H1 (cell line): ENCODE data around the gene SLC44A5. TPM values are rescaled to one million over a fixed set of nuclear protein-coding genes. Genes with fewer than 3 reads are reported as not detected.

Experiments used
- CTCF ChIA-PET: fragments of 300-600 bp; sonication (Branson Sonifier 250); formaldehyde crosslinking; loops from one replicate; lab custom pipeline; 2021; ENCODE audit not compliant: partially characterized antibody; lab: Charles Lee
- POLR2A ChIA-PET: fragments of 300-600 bp; sonication (Branson Sonifier 250); formaldehyde crosslinking; loops from one replicate; lab custom pipeline; 2021; ENCODE audit warnings: inconsistent platforms; ENCODE audit not compliant: partially characterized antibody; lab: Charles Lee
- DNase-seq, 2 experiments: peaks; one replicate each; pipeline versions ENCODE4 v3.0.0 to v3.0.0-alpha.2; 2010 to 2022; ENCODE audit warnings: low spot score in 2 of 2, low read depth in 1 of 2, mixed read lengths in 1 of 2
- FAIRE-seq: peaks from 2 replicates; lab custom pipeline; 2011; peaks lifted over from hg19 to GRCh38; lab: Jason Lieb, UNC
- H2AFZ ChIP-seq: 2 replicates; pipeline ENCODE4 v1.8.1; 2012; ENCODE audit warnings: low read length, inconsistent platforms
- H2AK5ac ChIP-seq: 2 replicates; pipeline ENCODE4 v1.6.1; 2013; ENCODE audit warnings: low read depth, low read length
- H2BK120ac ChIP-seq: replicated peaks from 2 replicates; pipeline ENCODE3; 2013; ENCODE audit warnings: low read depth, low read length, inconsistent platforms
- H2BK12ac ChIP-seq: 2 replicates; pipeline ENCODE4 v1.6.1; 2013; ENCODE audit warnings: low read depth, low read length
- H2BK15ac ChIP-seq: 2 replicates; pipeline ENCODE4 v1.6.1; 2013; ENCODE audit warnings: low read length
- H2BK20ac ChIP-seq: 2 replicates; pipeline ENCODE4 v1.6.1; 2013; ENCODE audit warnings: low read length
- H2BK5ac ChIP-seq: 2 replicates; pipeline ENCODE4 v1.6.1; 2013; ENCODE audit warnings: low read depth, low read length
- H3K14ac ChIP-seq: 2 replicates; pipeline ENCODE4 v1.6.1; 2013; ENCODE audit warnings: inconsistent platforms; ENCODE audit not compliant: insufficient read length
- H3K18ac ChIP-seq: 2 replicates; pipeline ENCODE4 v1.6.1; 2013; ENCODE audit warnings: low read length; ENCODE audit errors: extremely low read depth
- H3K23ac ChIP-seq: 2 replicates; pipeline ENCODE4 v1.6.1; 2013; ENCODE audit warnings: inconsistent platforms; ENCODE audit not compliant: insufficient read length
- H3K23me2 ChIP-seq: 2 replicates; pipeline ENCODE4 v1.6.1; 2013; ENCODE audit warnings: low read depth, low read length
- H3K27ac ChIP-seq: 2 replicates; pipeline ENCODE4 v1.6.1; 2011; ENCODE audit warnings: low read depth, low read length, inconsistent platforms
- H3K27me3 ChIP-seq, 4 experiments: replicated peaks in 1 of 4; 1 replicate in 1 of 4; 2 replicates in 3 of 4; pipeline versions ENCODE4 v1.6.1 to v1.8.1; 2011 to 2013; ENCODE audit warnings: low read length in 3 of 4, mild to moderate bottlenecking in 3 of 4, inconsistent platforms in 2 of 4, mixed read lengths in 2 of 4, moderate library complexity in 1 of 4; ENCODE audit not compliant: control insufficient read depth in 3 of 4, insufficient read depth in 3 of 4; ENCODE audit errors: extremely low read depth in 1 of 4
- H3K36me3 ChIP-seq, 4 experiments: 2 replicates each; pipeline versions ENCODE4 v1.6.1 to v1.8.1; 2011 to 2013; ENCODE audit warnings: mild to moderate bottlenecking in 4 of 4, low read length in 3 of 4, moderate library complexity in 2 of 4, control low read depth in 1 of 4, inconsistent platforms in 1 of 4; ENCODE audit not compliant: insufficient read depth in 4 of 4, control insufficient read depth in 2 of 4
- H3K4ac ChIP-seq: replicated peaks from 2 replicates; pipeline ENCODE3; 2013; ENCODE audit warnings: low read length, low read depth, mixed read lengths, inconsistent platforms; ENCODE audit not compliant: insufficient read length
- H3K4me1 ChIP-seq, 4 experiments: replicated peaks in 1 of 4; 1 replicate in 1 of 4; 2 replicates in 3 of 4; pipeline versions ENCODE4 v1.6.1 to v1.8.1; 2011 to 2013; ENCODE audit warnings: low read length in 3 of 4, inconsistent platforms in 2 of 4, mixed read lengths in 1 of 4; ENCODE audit not compliant: insufficient read depth in 4 of 4, control insufficient read depth in 3 of 4
- H3K4me2 ChIP-seq, 2 experiments: 2 replicates each; pipeline versions ENCODE4 v1.6.1 to v1.8.1; 2011 to 2013; ENCODE audit warnings: low read depth in 2 of 2, low read length in 2 of 2, control low read depth in 1 of 2, inconsistent platforms in 1 of 2, mild to moderate bottlenecking in 1 of 2; ENCODE audit not compliant: insufficient read depth in 1 of 2
- H3K4me3 ChIP-seq, 4 experiments: fragments of 200-600, 300-600 bp in 1 of 4; sonication (generic), shearing (Covaris generic), sonication (Bioruptor Twin) in 1 of 4; 2 replicates each; pipeline versions ENCODE4 v1.5.1 to v1.8.1; 2011 to 2016; ENCODE audit warnings: low read length in 4 of 4, low read depth in 3 of 4, control low read depth in 2 of 4, inconsistent platforms in 2 of 4, mild to moderate bottlenecking in 2 of 4, mixed read lengths in 1 of 4, moderate library complexity in 1 of 4; ENCODE audit not compliant: insufficient read depth in 2 of 4; ENCODE audit errors: extremely low read depth in 1 of 4
- H3K56ac ChIP-seq: replicated peaks from 2 replicates; pipeline ENCODE3; 2013; ENCODE audit warnings: low read depth, mild to moderate bottlenecking, mixed read lengths, low read length, inconsistent platforms; ENCODE audit not compliant: insufficient read length
- H3K79me1 ChIP-seq: 2 replicates; pipeline ENCODE4 v1.6.1; 2013; ENCODE audit warnings: low read depth, low read length, control low read depth
- H3K79me2 ChIP-seq, 2 experiments: 2 replicates each; pipeline versions ENCODE4 v1.6.1 to v1.8.1; 2012 to 2013; ENCODE audit warnings: low read length in 2 of 2, mild to moderate bottlenecking in 2 of 2, inconsistent platforms in 1 of 2; ENCODE audit not compliant: insufficient read depth in 2 of 2, control insufficient read depth in 1 of 2
- H3K9ac ChIP-seq, 4 experiments: replicated peaks in 1 of 4; 1 replicate in 1 of 4; 2 replicates in 3 of 4; pipeline versions ENCODE4 v1.6.1 to v1.8.1; 2011 to 2013; ENCODE audit warnings: low read depth in 3 of 4, low read length in 3 of 4, control low read depth in 2 of 4, mild to moderate bottlenecking in 2 of 4, moderate library complexity in 2 of 4, inconsistent platforms in 1 of 4; ENCODE audit errors: extremely low read depth in 1 of 4
- H3K9me3 ChIP-seq, 2 experiments: 2 replicates each; pipeline versions ENCODE4 v1.6.1 to v1.8.1; 2012 to 2013; ENCODE audit warnings: mild to moderate bottlenecking in 2 of 2, moderate library complexity in 2 of 2, control low read depth in 1 of 2, inconsistent platforms in 1 of 2, low read depth in 1 of 2, low read length in 1 of 2, mixed read lengths in 1 of 2; ENCODE audit not compliant: insufficient read depth in 2 of 2
- H4K20me1 ChIP-seq, 2 experiments: replicated peaks in 1 of 2; 2 replicates each; pipeline versions ENCODE3 to v1.8.1; 2011 to 2013; ENCODE audit warnings: inconsistent platforms in 2 of 2, low read length in 2 of 2, mild to moderate bottlenecking in 1 of 2; ENCODE audit not compliant: insufficient read depth in 2 of 2, control insufficient read depth in 1 of 2
- H4K5ac ChIP-seq: 2 replicates; pipeline ENCODE4 v1.6.1; 2013; ENCODE audit warnings: low read length, low read depth, mixed read lengths, inconsistent platforms; ENCODE audit not compliant: insufficient read length
- H4K8ac ChIP-seq: 2 replicates; pipeline ENCODE4 v1.8.0; 2013; ENCODE audit warnings: mild to moderate bottlenecking, moderate library complexity, low read length, inconsistent platforms; ENCODE audit not compliant: insufficient read depth; ENCODE audit errors: extremely low read depth
- H4K91ac ChIP-seq: replicated peaks from 2 replicates; pipeline ENCODE3; 2013; ENCODE audit warnings: low read length, mixed read lengths, inconsistent platforms; ENCODE audit not compliant: insufficient read length
- CHD2 ChIP-seq: IDR thresholded peaks from 2 replicates; pipeline ENCODE4 v1.6.1; 2012; ENCODE audit warnings: low read length, improper control_type of control experiment
- EP300 ChIP-seq, 2 experiments: IDR thresholded peaks; 1 replicate in 1 of 2; 2 replicates in 1 of 2; pipeline ENCODE4 v1.6.1; 2011 to 2012; ENCODE audit warnings: low read depth in 2 of 2, low read length in 2 of 2, mild to moderate bottlenecking in 2 of 2, borderline replicate concordance in 1 of 2, inconsistent platforms in 1 of 2, moderate library complexity in 1 of 2
- EZH2 ChIP-seq: fragments of 200-600 bp; sonication (generic); IDR thresholded peaks from 2 replicates; pipeline ENCODE4 v1.7.1; 2012; ENCODE audit warnings: low read depth, mild to moderate bottlenecking, moderate library complexity, low read length, inconsistent platforms; ENCODE audit not compliant: severe bottlenecking
- GTF2F1 ChIP-seq: IDR thresholded peaks from 2 replicates; pipeline ENCODE4 v1.6.1; 2012; ENCODE audit warnings: low read depth, low read length, improper control_type of control experiment, borderline replicate concordance
- KDM1A ChIP-seq: fragments of 200-600, 300-600 bp; sonication (generic); IDR thresholded peaks from 2 replicates; pipeline ENCODE4 v1.7.1; 2016; ENCODE audit warnings: mild to moderate bottlenecking, low read length, borderline replicate concordance
- KDM4A ChIP-seq: IDR thresholded peaks from one replicate; pipeline ENCODE4 v1.7.1; 2012; ENCODE audit warnings: low read depth, mild to moderate bottlenecking, moderate library complexity, low read length, inconsistent platforms; ENCODE audit not compliant: severe bottlenecking
- MAX ChIP-seq: IDR thresholded peaks from 2 replicates; pipeline ENCODE4 v1.6.1; 2012; ENCODE audit warnings: inconsistent platforms
- NANOG ChIP-seq: IDR thresholded peaks from 2 replicates; pipeline ENCODE4 v1.6.1; 2011; ENCODE audit warnings: low read length, low read depth, mild to moderate bottlenecking, inconsistent platforms; ENCODE audit not compliant: insufficient read depth, poor library complexity, severe bottlenecking
- POU5F1 ChIP-seq: IDR thresholded peaks from 2 replicates; pipeline ENCODE4 v1.6.1; 2011; ENCODE audit warnings: low read depth, mild to moderate bottlenecking, low read length, moderate library complexity
- RXRA ChIP-seq: IDR thresholded peaks from 2 replicates; pipeline ENCODE4 v1.6.1; 2011; ENCODE audit warnings: low read depth, mild to moderate bottlenecking, low read length, moderate library complexity; ENCODE audit not compliant: insufficient read depth
- SUZ12 ChIP-seq: fragments of 200-600 bp; sonication (generic); IDR thresholded peaks from 2 replicates; pipeline ENCODE4 v1.6.1; 2012; ENCODE audit warnings: mild to moderate bottlenecking, inconsistent platforms, low read length, moderate library complexity, mixed read lengths
- TCF12 ChIP-seq: IDR thresholded peaks from 2 replicates; pipeline ENCODE4 v1.6.1; 2011; ENCODE audit warnings: low read depth, mild to moderate bottlenecking, low read length
- ZNF274 ChIP-seq: IDR thresholded peaks from 2 replicates; pipeline ENCODE4 v1.7.0; 2012; ENCODE audit warnings: low read length, borderline replicate concordance; ENCODE audit errors: extremely low read depth
- WGBS, 2 experiments: shearing (Covaris generic) in 1 of 2; methylation state at CpG; one replicate each; pipeline versions ENCODE4 v1.1.6 to v1.1.7; 2013 to 2015; ENCODE audit warnings: low lambda C conversion rate in 2 of 2, mixed read lengths in 2 of 2, inconsistent platforms in 1 of 2, low coverage in 1 of 2, missing lambda C conversion rate in 1 of 2; ENCODE audit not compliant: insufficient replicate concordance in 2 of 2, insufficient coverage in 1 of 2, insufficient read length in 1 of 2; ENCODE audit errors: extremely low coverage in 1 of 2, missing lambda C conversion rate in 1 of 2; 5-methylcytosine and 5-hydroxymethylcytosine counted together
- polyA plus RNA-seq, 7 experiments: library from polyadenylated mRNA; depleted of rRNA in 3 of 7; stranded (reverse) in 5 of 7; unstranded in 2 of 7; fragments of >200 nt in 5 of 7; fragments of 200-250 nt in 2 of 7; gene quantifications; 1 replicate in 5 of 7; 2 replicates in 1 of 7; 4 replicates in 1 of 7; pipeline versions ENCODE4 v1.2.1 to v1.2.3, GENCODE V29; 2011 to 2013; ENCODE audit warnings: missing spikeins in 2 of 7, mixed read lengths in 2 of 7
- total RNA-seq: library from RNA; stranded (reverse); fragmentation: NEBNext Ultra II Directional; extraction: Animal tissue kit (Norgen Biotek cat#: 25700); gene quantifications from 2 replicates; pipeline ENCODE4 v1.2.1, GENCODE V29; 2021

SLC44A5 gene
- total and polyA plus RNA-seq, 2 of the 8 experiments (the other 6 are each of a cell fraction or from before 2014, with no cell fraction given) = 1.8 to 3.3 TPM

- Histone ChIP-seq H3K23me2 (peaks cover 19% of the 10 kb centered on the region; the same call in 1 of the 2 replicates), H3K56ac (no peak overlapping the region), H3K14ac (no peak overlapping the region), H2BK12ac (no peak overlapping the region), H3K4me3 (peak overlapping the region in 1 of 4 experiments; percentile 70; a peak in 2 of 8 replicates), H3K36me3 (no peaks in the 10 kb centered on the region), H2BK20ac (no peak overlapping the region), H3K4me1 (peaks cover 0 to 9% (median 0%) of the 10 kb centered on the region in 4 experiments; a peak in 2 of 7 replicates), H3K18ac (no peak overlapping the region), H2AFZ (no peak overlapping the region), H3K79me2 (no peaks in the 10 kb centered on the region), H3K4me2 (peak overlapping the region; percentile 6 to 87; a peak in 1 of 4 replicates), H3K23ac (no peak overlapping the region), H2BK120ac (no peak overlapping the region), H2BK15ac (no peak overlapping the region), H2BK5ac (no peak overlapping the region), H2AK5ac (no peak overlapping the region), H3K27ac (no peak overlapping the region), H3K4ac (no peak overlapping the region), H4K5ac (no peak overlapping the region), H4K91ac (no peak overlapping the region), H3K27me3 (peaks cover 0 to 46% (median 32%) of the 10 kb centered on the region in 4 experiments; a peak in 6 of 7 replicates), H4K8ac (no peak overlapping the region), H3K79me1 (no peaks in the 10 kb centered on the region), H3K9ac (no peak overlapping the region), H4K20me1 (no peaks in the 10 kb centered on the region), H3K9me3 (no peaks in the 10 kb centered on the region)
- CTCF ChIA-PET = interaction anchor here (0.8 to 7.8 kb wide), 31 partner anchors 9 to 403 kb away, joined by 3 to 94 read pairs (median 5); no protein-coding TSS in a partner anchor
- DNase-seq (no peak), FAIRE-seq (no peak)
- POLR2A ChIA-PET = interaction anchor here (1.1 to 5.1 kb wide), 4 partner anchors 10 to 177 kb away, joined by 3 to 22 read pairs (median 4); no protein-coding TSS in a partner anchor
- TF ChIP-seq EZH2 = no peak
- TF ChIP-seq KDM4A = no peak
- no peak for TF ChIP-seq TCF12
- no peak for TF ChIP-seq KDM1A
- TF ChIP-seq CHD2 = no peak
- no peak for TF ChIP-seq RXRA
- TF ChIP-seq SUZ12 = no peak
- no peak for TF ChIP-seq POU5F1
- TF ChIP-seq NANOG = no peak
- TF ChIP-seq EP300 (IDR thresholded peaks at IDR 0.05; ENCODE audit: borderline replicate concordance in 1 of 2, low read depth in 2 of 2, low read length in 2 of 2) = no peak
- TF ChIP-seq MAX = no peak
- TF ChIP-seq ZNF274 = no peak
- no peak for TF ChIP-seq GTF2F1
- 72% methylated on average over 5 of the region's 5 CpGs; no CpG with 5 or more reads in 1 of the 2 experiments for WGBS, 2 experiments
Observed at GRCh38 chr1:75613916-75614315, 3.0 kb upstream of the SLC44A5 start.
